ENCODE data around the gene KIRREL1. TPM values are rescaled to one million over a fixed set of nuclear protein-coding genes. Genes with fewer than 3 reads are reported as not detected.

The KIRREL1 gene
- total RNA-seq, 1 experiment from 2014 or later = 101 TPM

DNA sequence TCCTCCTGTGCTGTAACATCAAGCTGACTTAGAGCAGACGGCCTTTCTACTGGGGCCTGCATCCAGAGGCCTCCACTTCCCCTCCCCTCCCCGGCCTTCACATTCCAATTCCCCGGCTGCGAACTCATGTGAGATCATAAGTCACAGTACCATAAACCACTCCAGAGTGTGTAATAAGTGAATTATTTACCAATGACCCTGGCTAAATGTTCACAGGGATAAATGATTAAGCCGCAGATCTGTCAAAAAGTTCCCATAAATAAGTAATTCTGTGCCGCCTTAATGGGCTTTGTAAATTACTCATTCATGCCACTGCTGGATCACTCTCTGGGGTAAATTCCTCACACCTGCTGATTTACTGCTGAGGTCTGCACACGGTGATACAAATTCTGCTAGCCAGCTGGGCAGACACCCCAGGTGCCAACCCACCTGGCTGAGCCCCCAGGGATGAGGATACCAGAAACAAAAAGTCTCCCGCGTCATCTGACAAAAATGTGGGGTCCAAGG lies 27.4 kb upstream of the KIRREL1 start:
- H3K9me3 Mint-ChIP-seq (ENCODE audit: unreplicated experiment) = no peaks in the 10 kb centered on the region
- no TSS peak for BruUV-seq (replicated peaks)
- H3K4me1 Mint-ChIP-seq (ENCODE audit: insufficient read depth, unreplicated experiment) = peaks cover 45% of the 10 kb centered on the region
- ChIA-PET POLR2A (no interaction called here), CTCF (interaction anchor here (0.6 to 42.3 kb wide), 7 partner anchors 15 to 1102 kb away, joined by 3 to 2587 read pairs (median 4); partner anchors contain the start of gene KIRREL1)
- no peak overlapping the region for H3K4me3 Mint-ChIP-seq (ENCODE audit: unreplicated experiment)
- intact Hi-C loops (cut with micrococcal nuclease) = no loop called here
- peaks cover 5% of the 10 kb centered on the region for H3K36me3 Mint-ChIP-seq (ENCODE audit: insufficient read depth, unreplicated experiment)
- no peak for DNase-seq (ENCODE audit: unreplicated experiment)
- H3K27me3 Mint-ChIP-seq (ENCODE audit: insufficient read depth, unreplicated experiment) = no peaks in the 10 kb centered on the region
- no peak overlapping the region for H3K27ac Mint-ChIP-seq (ENCODE audit: low read depth, unreplicated experiment)
- no peak for TF ChIP-seq CTCF (IDR thresholded peaks at IDR 0.05; ENCODE audit: unreplicated experiment)

DNA sequence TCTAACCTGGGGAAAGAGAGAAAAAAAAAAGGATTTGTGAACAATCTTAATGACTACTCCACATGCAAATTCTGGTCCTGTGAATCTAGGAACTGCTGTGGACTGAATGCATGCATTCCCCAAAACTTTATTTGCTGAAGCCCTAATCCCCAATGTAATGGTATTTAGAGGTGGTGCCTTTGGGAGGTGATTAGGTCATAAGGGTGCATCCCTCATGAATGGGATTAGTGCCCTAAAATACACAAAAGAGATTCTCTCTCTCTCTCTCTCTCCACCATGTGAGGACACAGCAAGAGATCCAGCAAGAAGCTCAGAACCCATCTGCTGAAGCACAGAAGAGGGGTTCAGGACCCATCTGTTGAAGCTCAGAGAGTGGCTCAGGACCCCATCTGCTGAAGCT lies 26.2 kb upstream of the KIRREL1 start:
- Mint-ChIP-seq H3K27me3 (ENCODE audit: insufficient read depth, unreplicated experiment) (no peaks in the 10 kb centered on the region), H3K36me3 (ENCODE audit: insufficient read depth, unreplicated experiment) (peaks cover 5% of the 10 kb centered on the region), H3K4me3 (ENCODE audit: unreplicated experiment) (no peak overlapping the region), H3K9me3 (ENCODE audit: unreplicated experiment) (peaks cover 3% of the 10 kb centered on the region), H3K27ac (ENCODE audit: low read depth, unreplicated experiment) (no peak overlapping the region), H3K4me1 (ENCODE audit: insufficient read depth, unreplicated experiment) (peaks cover 40% of the 10 kb centered on the region)
- BruUV-seq (replicated peaks) = no TSS peak
- intact Hi-C loops (cut with micrococcal nuclease) = no loop called here
- POLR2A ChIA-PET = interaction anchor here (3.0 kb wide), 1 partner anchor 24 kb away, joined by 29 read pairs; no protein-coding TSS in a partner anchor
- no peak for DNase-seq (ENCODE audit: unreplicated experiment)
- CTCF ChIA-PET = interaction anchor here (0.6 to 42.3 kb wide), 18 partner anchors 8 to 597 kb away, joined by 3 to 2587 read pairs (median 5); partner anchors contain the start of gene KIRREL1
- no peak for TF ChIP-seq CTCF (IDR thresholded peaks at IDR 0.05; ENCODE audit: unreplicated experiment)

DNA sequence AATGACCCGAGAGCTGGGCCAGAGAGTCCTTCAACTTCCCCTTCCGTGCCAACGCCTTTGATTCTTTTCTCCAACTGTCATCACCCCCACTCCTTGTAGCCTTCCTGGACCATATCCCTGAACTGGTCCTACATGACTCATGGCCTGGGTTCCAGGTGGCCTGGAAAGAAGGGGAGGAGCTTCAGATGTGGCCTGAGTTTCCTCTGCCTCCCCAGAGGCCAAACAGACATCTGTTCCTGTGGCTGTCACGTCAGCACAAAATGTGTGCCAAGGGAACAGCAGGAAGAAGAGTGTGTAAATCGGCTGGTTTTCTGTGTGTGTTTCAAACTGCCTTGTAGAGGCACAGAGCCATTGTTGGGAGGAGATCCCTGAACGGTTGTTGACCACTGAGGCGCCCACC lies 24.9 kb upstream of the KIRREL1 start:
- intact Hi-C loops (cut with micrococcal nuclease) = loop anchor here (2.0 kb wide), 1 partner anchor 1104 kb away; no protein-coding TSS in a partner anchor
- no peak for TF ChIP-seq CTCF (IDR thresholded peaks at IDR 0.05; ENCODE audit: unreplicated experiment)
- peaks cover 8% of the 10 kb centered on the region for H3K9me3 Mint-ChIP-seq (ENCODE audit: unreplicated experiment)
- peaks cover 5% of the 10 kb centered on the region for H3K36me3 Mint-ChIP-seq (ENCODE audit: insufficient read depth, unreplicated experiment)
- peak overlapping the region; percentile 49 for H3K27ac Mint-ChIP-seq (ENCODE audit: low read depth, unreplicated experiment)
- peak overlapping the region; percentile 55 for H3K4me3 Mint-ChIP-seq (ENCODE audit: unreplicated experiment)
- POLR2A ChIA-PET = interaction anchor here (0.6 to 3.0 kb wide), 25 partner anchors 9 to 1041 kb away, joined by 3 to 29 read pairs (median 4); partner anchors contain the start of genes IFI16 and KIRREL1
- CTCF ChIA-PET = interaction anchor here (0.6 to 42.3 kb wide), 37 partner anchors 8 to 618 kb away, joined by 3 to 2587 read pairs (median 7); partner anchors contain the start of gene KIRREL1
- BruUV-seq (replicated peaks) = no TSS peak
- H3K27me3 Mint-ChIP-seq (ENCODE audit: insufficient read depth, unreplicated experiment) = no peaks in the 10 kb centered on the region
- peak; percentile 95 for DNase-seq (ENCODE audit: unreplicated experiment)
- peaks cover 32% of the 10 kb centered on the region for H3K4me1 Mint-ChIP-seq (ENCODE audit: insufficient read depth, unreplicated experiment)

GRCh38 chr1:157968946-157969345 lies 24.5 kb upstream of the KIRREL1 start:
- H3K36me3 Mint-ChIP-seq (ENCODE audit: insufficient read depth, unreplicated experiment) = peaks cover 5% of the 10 kb centered on the region
- DNase-seq (ENCODE audit: unreplicated experiment) = peak; percentile 98
- peaks cover 28% of the 10 kb centered on the region for H3K4me1 Mint-ChIP-seq (ENCODE audit: insufficient read depth, unreplicated experiment)
- intact Hi-C loops (cut with micrococcal nuclease) = loop anchor here (1.0 to 2.0 kb wide), 8 partner anchors 23 to 1104 kb away; no protein-coding TSS in a partner anchor
- BruUV-seq (replicated peaks) = no TSS peak
- peak overlapping the region; percentile 49 for H3K27ac Mint-ChIP-seq (ENCODE audit: low read depth, unreplicated experiment)
- CTCF ChIA-PET = interaction anchor here (0.6 to 42.3 kb wide), 40 partner anchors 8 to 619 kb away, joined by 3 to 2587 read pairs (median 6); partner anchors contain the start of gene KIRREL1
- POLR2A ChIA-PET = interaction anchor here (0.6 to 3.0 kb wide), 26 partner anchors 8 to 1041 kb away, joined by 3 to 29 read pairs (median 4); partner anchors contain the start of genes IFI16 and KIRREL1
- H3K4me3 Mint-ChIP-seq (ENCODE audit: unreplicated experiment) = peak overlapping the region; percentile 55
- no peak for TF ChIP-seq CTCF (IDR thresholded peaks at IDR 0.05; ENCODE audit: unreplicated experiment)
- H3K27me3 Mint-ChIP-seq (ENCODE audit: insufficient read depth, unreplicated experiment) = no peaks in the 10 kb centered on the region
- peaks cover 8% of the 10 kb centered on the region for H3K9me3 Mint-ChIP-seq (ENCODE audit: unreplicated experiment)
